Stimulated activated CD4-positive, alpha-beta T cell treated with anti-CD3 and anti-CD28 coated beads, Interleukin-4, amount 100 ng/mL, for 24 hours (primary cell): ENCODE measurements around the gene OBSL1.

Experiments
- DNase-seq: peaks from one replicate; pipeline ENCODE4 v3.0.0-alpha.2; 2020

The OBSL1 gene

GRCh38 chr2:219595256-219595655, 23.9 kb upstream of the OBSL1 start:
- DNase-seq, result no peak

GRCh38 chr2:219593154-219593553, 21.8 kb upstream of the OBSL1 start:
- no peak for DNase-seq

GRCh38 chr2:219592736-219593135, 21.4 kb upstream of the OBSL1 start:
- DNase-seq, result no peak

GRCh38 chr2:219591091-219591490, 19.8 kb upstream of the OBSL1 start:
- no peak for DNase-seq

GRCh38 chr2:219581346-219581745, 10.0 kb upstream of the OBSL1 start:
- no peak for DNase-seq

- DNase-seq, result no peak
These were observed 7.7 kb upstream of the OBSL1 start for GRCh38 chr2:219578811-219579613.

- DNase-seq, result no peak
These were observed 5.4 kb upstream of the OBSL1 start for GRCh38 chr2:219576505-219577388.

GRCh38 chr2:219575566-219576504, 4.5 kb upstream of the OBSL1 start:
- DNase-seq, result no peak

GRCh38 chr2:219574484-219575311, 3.4 kb upstream of the OBSL1 start:
- DNase-seq, result no peak

GRCh38 chr2:219573166-219573565, 1.8 kb upstream of the OBSL1 start:
- DNase-seq, result no peak

- no peak for DNase-seq
These were observed 1.1 kb upstream of the OBSL1 start, which contains the start of gene INHA for GRCh38 chr2:219572237-219573001. INHA (plus strand) TSS chr2:219572310; CDS start chr2:219572375, 65 bp downstream.

GRCh38 chr2:219570924-219571310, 422 bp downstream of the OBSL1 start:
- DNase-seq, result no peak

GRCh38 chr2:219570194-219570923, 980 bp downstream of the OBSL1 start:
- no peak for DNase-seq

GRCh38 chr2:219569635-219570034, 1.7 kb downstream of the OBSL1 start:
- DNase-seq, result no peak

GRCh38 chr2:219569041-219569440, 2.3 kb downstream of the OBSL1 start:
- no peak for DNase-seq

GRCh38 chr2:219567791-219568361, 3.5 kb downstream of the OBSL1 start:
- no peak for DNase-seq

GRCh38 chr2:219567131-219567530, 4.2 kb downstream of the OBSL1 start:
- no peak for DNase-seq

- DNase-seq, result no peak
These were observed 4.7 kb downstream of the OBSL1 start for GRCh38 chr2:219566640-219567039.

GRCh38 chr2:219565130-219566080, 5.9 kb downstream of the OBSL1 start:
- DNase-seq, result no peak
